Measurements from ENCODE around the gene UBXN11. TPM values are rescaled to one million over a fixed set of nuclear protein-coding genes. Genes with fewer than 3 reads are reported as not detected.

UBXN11 gene
- total RNA-seq = 100 to 1,000 TPM in 2 of 6 donors, 10 to 100 TPM in 4; 25.7 to 194 (median 62.5) TPM

- Histone ChIP-seq H3K4me1 (peaks cover 13 to 22% (median 14%) of the 10 kb centered on the region in 4 donors), H3K4me3 (peak within 1 kb of the TSS; percentile 60 to 89 (median 74)), H3K27me3 (no peaks in the 10 kb centered on the region), H3K9me3 (no peaks in the 10 kb centered on the region), H3K36me3 (no peaks in the 10 kb centered on the region), H3K27ac (peak within 1 kb of the TSS; percentile 72 to 80 (median 74))
- TF ChIP-seq POLR2AphosphoS5 (IDR thresholded peaks at IDR 0.05) (peak in 1 of 2 donors; percentile 42), POLR2A (IDR thresholded peaks at IDR 0.05) (peak in 1 of 4 donors; percentile 62), EP300 (IDR thresholded peaks at IDR 0.05) (no peak)
- ATAC-seq (ENCODE audit: low FRiP score in 2 of 2) = peak; percentile 95 to 97
- 5 to 15% methylated on average over 9 to 23 of the region's 51 CpGs for WGBS, 2 donors
- peak; percentile 93 to 97 for DNase-seq
Measured at GRCh38 chr1:26306290-26307229, at the start of gene UBXN11. TSS of gene UBXN11 (minus strand) at chr1:26306636. CDS start at chr1:26302883, 3,753 bp downstream.

DNA sequence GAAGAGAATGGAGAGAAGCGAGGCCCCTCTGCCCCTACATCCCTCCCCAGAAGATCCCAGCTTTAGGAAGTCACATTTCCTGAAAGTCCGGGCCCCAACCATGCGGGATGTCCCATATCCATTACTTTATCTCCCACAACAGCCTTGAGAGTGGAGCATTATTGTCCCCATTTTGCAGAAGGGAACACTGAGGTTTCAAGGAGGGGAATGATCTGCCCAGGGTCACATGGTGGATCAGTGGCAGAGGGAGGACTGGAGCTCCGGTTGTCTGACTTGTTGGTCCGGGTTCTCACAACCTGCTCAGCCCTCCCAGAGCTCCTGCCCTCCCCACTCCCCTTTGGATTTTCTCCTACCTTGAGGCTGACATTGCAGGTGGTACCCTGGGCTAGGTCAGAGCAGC is 49.7 kb upstream of the UBXN11 start:
- ATAC-seq (ENCODE audit: low FRiP score in 2 of 2) (no peak), DNase-seq (no peak)
- peaks cover 0 to 14% (median 11%) of the 10 kb centered on the region in 4 donors for H3K27me3 ChIP-seq
- H3K4me1 ChIP-seq = peaks cover 11 to 13% (median 11%) of the 10 kb centered on the region in 4 donors
- H3K27ac ChIP-seq = no peak overlapping the region
- no peak overlapping the region for H3K4me3 ChIP-seq
- TF ChIP-seq CTCF (IDR thresholded peaks at IDR 0.05) (no peak), EP300 (IDR thresholded peaks at IDR 0.05) (no peak), POLR2AphosphoS5 (IDR thresholded peaks at IDR 0.05) (no peak), POLR2A (IDR thresholded peaks at IDR 0.05) (no peak)
- no peaks in the 10 kb centered on the region for H3K9me3 ChIP-seq
- no peaks in the 10 kb centered on the region for H3K36me3 ChIP-seq
- 80% methylated on average over 5 of the region's 5 CpGs for WGBS, 2 donors

- peaks cover 0 to 3% (median 1%) of the 10 kb centered on the region in 4 donors for H3K27me3 ChIP-seq
- no peaks in the 10 kb centered on the region for H3K9me3 ChIP-seq
- peak in 1 of 2 donors; percentile 46 for DNase-seq
- no peak overlapping the region for H3K4me3 ChIP-seq
- no peak overlapping the region for H3K27ac ChIP-seq
- no peak for TF ChIP-seq EP300 (IDR thresholded peaks at IDR 0.05)
- TF ChIP-seq POLR2A (IDR thresholded peaks at IDR 0.05) = no peak
- no peak for TF ChIP-seq CTCF (IDR thresholded peaks at IDR 0.05)
- no peak for TF ChIP-seq POLR2AphosphoS5 (IDR thresholded peaks at IDR 0.05)
- no peaks in the 10 kb centered on the region for H3K36me3 ChIP-seq
- 90 to 95% methylated on average over 6 to 9 of the region's 9 CpGs for WGBS, 2 donors
- ATAC-seq (ENCODE audit: low FRiP score in 2 of 2) = no peak
- H3K4me1 ChIP-seq = peaks cover under 1 to 5% (median 2%) of the 10 kb centered on the region in 4 donors
Measured at GRCh38 chr1:26354972-26355371, 48.5 kb upstream of the UBXN11 start.

- H3K4me3 ChIP-seq = peak within 1 kb of the TSS in 1 of 4 donors; percentile 1
- H3K27ac ChIP-seq = peak within 1 kb of the TSS in 1 of 4 donors; percentile 8
- peak; percentile 35 to 82 for ATAC-seq (ENCODE audit: low FRiP score in 2 of 2)
- DNase-seq = peak; percentile 45 to 84
- H3K27me3 ChIP-seq = no peaks in the 10 kb centered on the region
- no peaks in the 10 kb centered on the region for H3K9me3 ChIP-seq
- no peaks in the 10 kb centered on the region for H3K36me3 ChIP-seq
- peaks cover 0 to 3% (median 0%) of the 10 kb centered on the region in 4 donors for H3K4me1 ChIP-seq
- 66 to 90% methylated on average over 2 to 16 of the region's 21 CpGs for WGBS, 2 donors
- no peak for TF ChIP-seq POLR2AphosphoS5 (IDR thresholded peaks at IDR 0.05)
- TF ChIP-seq POLR2A (IDR thresholded peaks at IDR 0.05) = no peak
- TF ChIP-seq EP300 (IDR thresholded peaks at IDR 0.05) = no peak
- no peak for TF ChIP-seq CTCF (IDR thresholded peaks at IDR 0.05)
Measured at GRCh38 chr1:26353976-26354820, 47.8 kb upstream of the UBXN11 start, which contains the start of gene CRYBG2. TSS of gene CRYBG2 (minus strand) at chr1:26354130. CDS start at chr1:26346657, 7,473 bp downstream.
